Keratinocyte (primary cell): ENCODE data around the gene MCRS1. TPM values are rescaled to one million over a fixed set of nuclear protein-coding genes. Genes with fewer than 3 reads are reported as not detected.
A peak's percentile ranks its signal among the peaks of the same experiment; 100 is the strongest.

ENCODE experiments used
- DNase-seq: peaks from one replicate; pipeline ENCODE4 v3.0.0-alpha.2; 2011; ENCODE audit warnings: low read depth, missing footprints, low spot score
- FAIRE-seq: peaks from 2 replicates; lab custom pipeline; 2011; peaks lifted over from hg19 to GRCh38; lab: Jason Lieb, UNC
- H2AFZ ChIP-seq: 2 replicates; pipeline ENCODE4 v1.6.0; 2012; ENCODE audit warnings: low read length, control low read depth, inconsistent platforms; ENCODE audit not compliant: control insufficient read depth
- H3K27ac ChIP-seq: 2 replicates; pipeline ENCODE4 v1.5.1; 2011; ENCODE audit warnings: low read length; ENCODE audit not compliant: control insufficient read depth, insufficient read depth
- H3K27me3 ChIP-seq: 3 replicates; pipeline ENCODE4 v1.6.0; 2011; ENCODE audit warnings: low read length; ENCODE audit not compliant: control insufficient read depth, insufficient read depth; ENCODE audit errors: extremely low read depth
- H3K36me3 ChIP-seq, 2 experiments: 2 replicates in 1 of 2; 3 replicates in 1 of 2; pipeline ENCODE4 v1.5.1; 2011; ENCODE audit warnings: low read length in 2 of 2, mild to moderate bottlenecking in 1 of 2; ENCODE audit not compliant: control insufficient read depth in 2 of 2, insufficient read depth in 2 of 2; ENCODE audit errors: extremely low read depth in 1 of 2
- H3K4me1 ChIP-seq: 3 replicates; pipeline ENCODE4 v1.5.1; 2011; ENCODE audit warnings: low read length; ENCODE audit not compliant: control insufficient read depth, insufficient read depth; ENCODE audit errors: extremely low read depth
- H3K4me2 ChIP-seq: 3 replicates; pipeline ENCODE4 v1.6.0; 2011; ENCODE audit warnings: low read depth, low read length; ENCODE audit not compliant: control insufficient read depth, insufficient read depth; ENCODE audit errors: extremely low read depth
- H3K4me3 ChIP-seq, 3 experiments: fragments of 200-600 bp in 1 of 3; sonication (generic) in 1 of 3; 2 replicates in 2 of 3; 3 replicates in 1 of 3; pipeline ENCODE4 v1.5.1; 2011 to 2016; ENCODE audit warnings: low read length in 3 of 3, mild to moderate bottlenecking in 3 of 3, control low read depth in 2 of 3, inconsistent platforms in 1 of 3, low read depth in 1 of 3, mixed read lengths in 1 of 3, mixed run types in 1 of 3, moderate library complexity in 1 of 3; ENCODE audit not compliant: control insufficient read depth in 2 of 3, insufficient read depth in 2 of 3; ENCODE audit errors: extremely low read depth in 1 of 3
- H3K79me2 ChIP-seq: 2 replicates; pipeline ENCODE4 v1.6.0; 2012; ENCODE audit warnings: low read length; ENCODE audit not compliant: control insufficient read depth, insufficient read depth
- H3K9ac ChIP-seq: 3 replicates; pipeline ENCODE4 v1.6.0; 2011; ENCODE audit warnings: low read length; ENCODE audit not compliant: control insufficient read depth, insufficient read depth; ENCODE audit errors: extremely low read depth
- H3K9me1 ChIP-seq: 3 replicates; pipeline ENCODE4 v1.6.0; 2011; ENCODE audit warnings: low read length; ENCODE audit not compliant: control insufficient read depth, insufficient read depth; ENCODE audit errors: extremely low read depth
- H3K9me3 ChIP-seq: 2 replicates; pipeline ENCODE4 v1.5.1; 2012; ENCODE audit warnings: low read depth, low read length; ENCODE audit not compliant: control insufficient read depth
- H4K20me1 ChIP-seq: 3 replicates; pipeline ENCODE4 v1.6.0; 2011; ENCODE audit warnings: low read length; ENCODE audit not compliant: control insufficient read depth, insufficient read depth; ENCODE audit errors: extremely low read depth
- EZH2 ChIP-seq: IDR thresholded peaks from one replicate; pipeline ENCODE4 v1.6.1; 2012; ENCODE audit warnings: inconsistent platforms, mild to moderate bottlenecking, low read length, moderate library complexity
- dilution Hi-C: fragments of 300-500 bp; cut with MboI; formaldehyde crosslinking; loops from one replicate; pipeline ENCODE4 v1.7.0; 2020; ENCODE audit warnings: low sequenced_read_pairs; ENCODE audit not compliant: extremely low pct_ligation_motif_present
- polyA plus RNA-seq, 5 experiments: library from polyadenylated mRNA; depleted of rRNA in 3 of 5; stranded (reverse) in 3 of 5; stranded (forward) in 1 of 5; unstranded in 1 of 5; fragments of >200 nt; gene quantifications; 1 replicate in 1 of 5; 2 replicates in 3 of 5; 3 replicates in 1 of 5; pipeline versions ENCODE4 v1.2.1 to v1.2.3, GENCODE V29; 2011 to 2012; ENCODE audit warnings: missing spikeins in 2 of 5, low read depth in 1 of 5, low replicate concordance in 1 of 5
- TF ChIP-seq, protein P1 (sequence below), 3 experiments: IDR thresholded peaks in 1 of 3; conservative IDR thresholded peaks in 1 of 3; optimal IDR thresholded peaks in 1 of 3; 2 replicates in 2 of 3; 3 replicates in 1 of 3; pipeline versions ENCODE3 to v1.5.1; 2011; ENCODE audit warnings: low read length in 3 of 3, mild to moderate bottlenecking in 3 of 3, moderate library complexity in 2 of 3, control low read depth in 1 of 3, inconsistent platforms in 1 of 3; ENCODE audit not compliant: insufficient read depth in 2 of 3; ENCODE audit errors: extremely low read depth in 1 of 3

The MCRS1 gene
- polyA plus RNA-seq, 1 donor (not counting 4 experiments of a cell fraction or from before 2014, with no cell fraction given): 40.7 TPM

DNA sequence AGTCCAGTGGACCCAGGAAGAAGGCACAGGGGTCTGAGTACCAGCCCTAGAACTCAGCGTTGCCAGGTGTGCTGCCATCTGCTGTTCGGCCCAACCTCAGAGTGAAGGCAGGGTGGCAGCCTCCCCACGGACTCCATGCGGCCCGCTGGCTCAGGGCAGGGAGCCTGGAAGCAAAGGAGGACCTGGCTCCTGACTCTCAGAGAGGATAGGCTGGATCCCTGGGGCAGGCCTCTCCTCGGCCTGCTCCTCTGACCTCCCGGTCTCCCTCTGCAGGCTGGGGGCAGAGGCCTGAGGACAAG, 10.1 kb downstream of the MCRS1 start:
- no peak overlapping the region for H3K27ac ChIP-seq
- DNase-seq (no peak), FAIRE-seq (no peak)
- no peak overlapping the region for H3K9ac ChIP-seq
- no peak overlapping the region for H2AFZ ChIP-seq
- H3K9me3 ChIP-seq: no peaks in the 10 kb centered on the region
- H3K4me2 ChIP-seq: no peak overlapping the region
- peaks cover under 1% of the 10 kb centered on the region for H3K27me3 ChIP-seq
- TF ChIP-seq, protein P1, sequence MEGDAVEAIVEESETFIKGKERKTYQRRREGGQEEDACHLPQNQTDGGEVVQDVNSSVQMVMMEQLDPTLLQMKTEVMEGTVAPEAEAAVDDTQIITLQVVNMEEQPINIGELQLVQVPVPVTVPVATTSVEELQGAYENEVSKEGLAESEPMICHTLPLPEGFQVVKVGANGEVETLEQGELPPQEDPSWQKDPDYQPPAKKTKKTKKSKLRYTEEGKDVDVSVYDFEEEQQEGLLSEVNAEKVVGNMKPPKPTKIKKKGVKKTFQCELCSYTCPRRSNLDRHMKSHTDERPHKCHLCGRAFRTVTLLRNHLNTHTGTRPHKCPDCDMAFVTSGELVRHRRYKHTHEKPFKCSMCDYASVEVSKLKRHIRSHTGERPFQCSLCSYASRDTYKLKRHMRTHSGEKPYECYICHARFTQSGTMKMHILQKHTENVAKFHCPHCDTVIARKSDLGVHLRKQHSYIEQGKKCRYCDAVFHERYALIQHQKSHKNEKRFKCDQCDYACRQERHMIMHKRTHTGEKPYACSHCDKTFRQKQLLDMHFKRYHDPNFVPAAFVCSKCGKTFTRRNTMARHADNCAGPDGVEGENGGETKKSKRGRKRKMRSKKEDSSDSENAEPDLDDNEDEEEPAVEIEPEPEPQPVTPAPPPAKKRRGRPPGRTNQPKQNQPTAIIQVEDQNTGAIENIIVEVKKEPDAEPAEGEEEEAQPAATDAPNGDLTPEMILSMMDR (optimal IDR thresholded peaks at IDR 0.05 in 1 of 3, IDR thresholded peaks at IDR 0.05 in 1 of 3, conservative IDR thresholded peaks at IDR 0.05 in 1 of 3; ENCODE audit: extremely low read depth in 1 of 3, insufficient read depth in 2 of 3, low read length in 3 of 3): peak; percentile 24 to 73 (median 54)
- no peak for TF ChIP-seq EZH2
- no peaks in the 10 kb centered on the region for H3K4me1 ChIP-seq
- H4K20me1 ChIP-seq: no peaks in the 10 kb centered on the region
- H3K36me3 ChIP-seq: peaks cover 27 to 41% of the 10 kb centered on the region in 2 experiments
- H3K4me3 ChIP-seq: no peak overlapping the region
- dilution Hi-C loops: no loop called here
- H3K9me1 ChIP-seq: no peaks in the 10 kb centered on the region
- no peaks in the 10 kb centered on the region for H3K79me2 ChIP-seq

DNA sequence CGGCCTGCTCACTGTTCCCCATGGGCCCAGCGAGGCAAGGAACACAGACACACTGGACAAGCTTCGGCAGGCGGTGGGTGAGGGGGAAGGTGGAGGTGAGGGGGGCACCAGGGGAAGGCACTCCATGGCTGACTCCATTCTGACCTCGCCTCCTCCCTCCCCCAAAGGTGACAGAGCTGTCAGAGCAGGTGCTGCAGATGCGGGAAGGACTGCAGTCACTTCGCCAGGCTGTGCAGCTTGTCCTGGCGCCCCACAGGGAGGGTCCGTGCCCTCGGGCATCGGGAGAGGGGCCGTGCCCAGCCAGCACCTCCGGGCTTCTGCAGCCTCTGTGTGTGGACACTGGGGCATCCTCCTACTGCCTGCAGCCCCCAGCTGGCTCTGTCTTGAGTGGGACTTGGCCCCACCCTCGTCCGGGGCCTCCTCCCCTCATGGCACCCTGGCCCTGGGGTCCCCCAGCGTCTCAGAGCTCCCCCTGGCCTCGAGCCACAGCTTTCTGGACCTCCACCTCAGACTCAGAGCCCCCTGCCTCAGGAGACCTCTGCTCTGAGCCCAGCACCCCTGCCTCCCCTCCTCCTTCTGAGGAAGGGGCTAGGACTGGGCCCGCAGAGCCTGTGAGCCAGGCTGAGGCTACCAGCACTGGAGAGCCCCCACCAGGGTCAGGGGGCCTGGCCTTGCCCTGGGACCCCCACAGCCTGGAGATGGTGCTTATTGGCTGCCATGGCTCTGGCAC, 10.6 kb downstream of the MCRS1 start:
- TF ChIP-seq, protein P1 (optimal IDR thresholded peaks at IDR 0.05 in 1 of 3, IDR thresholded peaks at IDR 0.05 in 1 of 3, conservative IDR thresholded peaks at IDR 0.05 in 1 of 3; ENCODE audit: extremely low read depth in 1 of 3, insufficient read depth in 2 of 3, low read length in 3 of 3): no peak
- TF ChIP-seq EZH2: no peak
- no peaks in the 10 kb centered on the region for H3K4me1 ChIP-seq
- no peak overlapping the region for H3K27ac ChIP-seq
- H3K36me3 ChIP-seq: peaks cover 24 to 36% of the 10 kb centered on the region in 2 experiments
- H2AFZ ChIP-seq: no peak overlapping the region
- FAIRE-seq (no peak), DNase-seq (no peak)
- no peak overlapping the region for H3K4me2 ChIP-seq
- no peaks in the 10 kb centered on the region for H3K9me1 ChIP-seq
- H3K9ac ChIP-seq: no peak overlapping the region
- peaks cover 6% of the 10 kb centered on the region for H3K27me3 ChIP-seq
- H4K20me1 ChIP-seq: no peaks in the 10 kb centered on the region
- H3K79me2 ChIP-seq: no peaks in the 10 kb centered on the region
- dilution Hi-C loops: no loop called here
- H3K9me3 ChIP-seq: no peaks in the 10 kb centered on the region
- no peak overlapping the region for H3K4me3 ChIP-seq
